Adrenal gland (tissue), 5 donors: ENCODE results near the gene NR5A2.

Experiments
- CTCF ChIP-seq, 6 experiments: fragments of 450-650 bp in 4 of 6; fragments of 200-600 bp in 2 of 6; sonication (generic) in 1 of 6; IDR thresholded peaks; 1 replicate in 5 of 6; 2 replicates in 1 of 6; pipeline versions ENCODE4 v1.5.1 to v1.8.0; 2016 to 2021; ENCODE audit warnings: antibody characterized with exemption in 6 of 6, mild to moderate bottlenecking in 2 of 6, moderate library complexity in 1 of 6
- POLR2A ChIP-seq, 2 donors: fragments of 450-650 bp; IDR thresholded peaks; one replicate each; pipeline ENCODE4 v1.6.1; 2017; ENCODE audit warnings: antibody characterized with exemption in 2 of 2, mild to moderate bottlenecking in 2 of 2, moderate library complexity in 1 of 2
- donor health status: DM: no; HTN: no; CAD: no.

GRCh38 chr1:200162877-200163276 lies 135.4 kb downstream of the NR5A2 start:
- TF ChIP-seq POLR2A (IDR thresholded peaks at IDR 0.05) (no peak), CTCF (IDR thresholded peaks at IDR 0.05) (no peak)
